GM12872 (cell line): Measurements from ENCODE around the gene GRK1.

Source experiments
- TF ChIP-seq, protein P1 (sequence below): IDR thresholded peaks from 3 replicates; pipeline ENCODE4 v1.5.1; 2011; ENCODE audit warnings: low read depth, mild to moderate bottlenecking, low read length, moderate library complexity; ENCODE audit not compliant: insufficient read depth

GRK1 gene

DNA sequence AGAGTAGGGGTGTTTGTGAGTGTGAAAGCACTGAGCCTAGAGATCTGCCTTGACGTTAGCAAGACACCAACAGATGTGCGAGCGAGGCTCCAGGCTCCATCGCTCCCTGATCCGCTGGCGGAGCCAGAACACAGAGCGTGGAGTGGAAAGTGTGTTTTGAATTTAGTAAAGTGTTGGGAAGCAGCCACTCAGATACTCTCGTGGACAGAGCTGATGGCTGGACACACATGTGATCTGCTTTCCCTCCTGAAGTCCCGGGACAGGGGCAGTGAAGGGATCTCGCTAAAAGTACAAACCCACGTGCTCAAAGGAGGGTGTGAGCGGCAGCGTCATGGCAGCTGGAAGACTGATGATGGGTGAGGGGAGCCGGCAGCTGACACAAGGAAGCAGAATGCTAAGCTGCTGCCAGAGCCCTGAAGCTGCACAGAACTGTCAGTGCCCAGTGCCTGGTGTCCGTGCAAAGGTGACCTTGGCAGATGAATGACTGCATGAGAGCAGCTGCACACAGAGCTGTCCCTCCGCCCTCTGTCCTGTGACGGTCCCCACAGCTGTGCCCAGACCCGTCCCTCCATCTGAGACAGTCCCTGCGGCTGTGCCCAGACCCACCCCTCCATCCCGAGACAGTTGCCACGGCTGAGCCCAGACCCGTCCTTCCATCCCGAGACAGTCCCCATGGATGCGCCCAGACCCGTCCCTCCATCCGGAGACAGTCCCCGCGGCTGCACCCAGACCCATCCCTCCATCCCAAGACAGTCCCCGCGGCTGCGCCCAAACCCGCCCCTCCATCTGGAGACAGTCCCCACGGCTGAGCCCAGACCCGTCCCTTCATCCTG is 62.4 kb downstream of the GRK1 start:
- TF ChIP-seq, protein P1, sequence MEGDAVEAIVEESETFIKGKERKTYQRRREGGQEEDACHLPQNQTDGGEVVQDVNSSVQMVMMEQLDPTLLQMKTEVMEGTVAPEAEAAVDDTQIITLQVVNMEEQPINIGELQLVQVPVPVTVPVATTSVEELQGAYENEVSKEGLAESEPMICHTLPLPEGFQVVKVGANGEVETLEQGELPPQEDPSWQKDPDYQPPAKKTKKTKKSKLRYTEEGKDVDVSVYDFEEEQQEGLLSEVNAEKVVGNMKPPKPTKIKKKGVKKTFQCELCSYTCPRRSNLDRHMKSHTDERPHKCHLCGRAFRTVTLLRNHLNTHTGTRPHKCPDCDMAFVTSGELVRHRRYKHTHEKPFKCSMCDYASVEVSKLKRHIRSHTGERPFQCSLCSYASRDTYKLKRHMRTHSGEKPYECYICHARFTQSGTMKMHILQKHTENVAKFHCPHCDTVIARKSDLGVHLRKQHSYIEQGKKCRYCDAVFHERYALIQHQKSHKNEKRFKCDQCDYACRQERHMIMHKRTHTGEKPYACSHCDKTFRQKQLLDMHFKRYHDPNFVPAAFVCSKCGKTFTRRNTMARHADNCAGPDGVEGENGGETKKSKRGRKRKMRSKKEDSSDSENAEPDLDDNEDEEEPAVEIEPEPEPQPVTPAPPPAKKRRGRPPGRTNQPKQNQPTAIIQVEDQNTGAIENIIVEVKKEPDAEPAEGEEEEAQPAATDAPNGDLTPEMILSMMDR: no peak

DNA sequence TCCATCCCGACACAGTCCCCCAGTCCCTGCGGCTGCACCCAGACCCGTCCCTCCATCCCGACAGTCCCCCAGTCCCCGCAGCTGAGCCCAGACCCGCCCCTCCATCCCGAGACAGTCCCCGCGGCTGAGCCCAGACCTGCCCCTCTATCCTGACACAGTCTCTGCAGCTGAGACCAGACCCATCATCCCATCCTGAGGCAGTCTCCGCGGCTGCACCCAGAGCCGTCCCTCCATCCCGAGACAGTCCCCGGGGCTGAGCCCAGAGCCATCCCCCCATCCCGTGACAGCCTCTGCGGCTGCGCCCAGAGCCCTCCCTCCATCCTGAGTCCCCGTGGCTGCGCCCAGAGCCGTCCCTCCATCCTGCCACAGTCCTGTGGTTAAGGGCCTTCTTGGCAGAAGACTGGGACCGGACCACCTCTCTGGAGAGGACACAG is 63.3 kb downstream of the GRK1 start:
- TF ChIP-seq, protein P1: no peak

DNA sequence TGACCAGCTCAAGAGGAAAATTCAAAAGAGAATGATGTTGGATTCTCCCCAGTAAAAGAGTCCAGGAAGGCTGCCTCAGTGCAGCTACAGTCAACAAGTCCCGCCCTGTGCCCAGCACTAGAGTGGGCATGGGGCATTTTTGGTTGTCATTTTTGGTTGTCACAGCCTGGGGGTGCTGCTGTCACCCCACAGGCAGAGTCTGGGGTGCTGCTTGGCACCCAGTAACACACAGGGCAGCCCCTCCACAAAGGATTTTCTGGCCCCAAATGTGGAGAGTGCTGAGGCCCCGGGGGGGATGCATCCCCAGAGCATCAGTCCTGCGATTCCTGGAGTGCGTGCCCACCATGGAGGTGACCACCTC is 63.8 kb downstream of the GRK1 start:
- TF ChIP-seq, protein P1: no peak

DNA sequence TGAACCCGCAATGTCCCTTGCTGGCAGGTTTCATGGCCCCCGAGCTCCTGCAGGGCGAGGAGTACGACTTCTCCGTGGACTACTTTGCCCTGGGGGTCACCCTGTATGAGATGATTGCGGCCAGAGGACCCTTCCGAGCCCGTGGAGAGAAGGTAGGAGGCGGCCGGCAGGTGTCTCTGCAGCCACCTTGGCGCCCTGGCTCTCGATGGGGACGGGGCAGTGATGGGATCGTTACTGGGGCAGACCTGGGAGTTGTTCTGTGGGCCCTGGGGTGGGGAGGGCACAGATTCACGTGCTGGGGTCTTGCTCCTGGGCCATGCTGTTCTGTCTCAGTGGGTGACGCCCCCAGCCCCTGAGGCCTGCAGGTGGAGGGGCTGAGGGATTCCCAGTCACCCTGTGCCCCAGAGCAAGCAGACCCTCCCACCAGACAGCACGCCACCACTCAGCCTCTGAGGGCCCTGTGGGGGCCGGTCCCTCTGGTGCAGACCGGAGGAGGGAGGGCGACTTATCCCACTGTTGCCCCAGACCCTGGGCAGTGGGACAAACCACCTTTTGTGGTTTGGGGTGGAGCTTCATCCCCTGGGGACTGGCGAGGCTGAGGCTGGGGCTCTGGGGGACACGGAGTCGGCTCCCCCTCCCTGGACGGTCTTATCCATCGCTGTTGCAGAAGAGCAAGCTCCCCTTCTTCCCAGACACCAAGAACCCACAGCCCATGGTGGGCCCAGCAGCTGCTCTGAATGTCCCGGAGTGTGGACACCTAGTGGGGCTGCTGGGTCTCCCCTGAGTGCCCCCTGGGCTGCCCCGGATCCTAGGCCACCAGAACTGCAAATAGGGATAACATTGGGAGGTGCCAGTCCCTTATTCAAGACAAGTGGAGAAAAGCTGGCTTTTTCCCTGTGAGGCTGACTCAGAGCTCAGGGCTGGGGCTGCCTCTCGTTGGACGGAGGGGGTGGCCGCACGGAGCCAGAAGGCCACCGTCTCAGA is 64.5 kb downstream of the GRK1 start:
- TF ChIP-seq, protein P1: no peak

DNA sequence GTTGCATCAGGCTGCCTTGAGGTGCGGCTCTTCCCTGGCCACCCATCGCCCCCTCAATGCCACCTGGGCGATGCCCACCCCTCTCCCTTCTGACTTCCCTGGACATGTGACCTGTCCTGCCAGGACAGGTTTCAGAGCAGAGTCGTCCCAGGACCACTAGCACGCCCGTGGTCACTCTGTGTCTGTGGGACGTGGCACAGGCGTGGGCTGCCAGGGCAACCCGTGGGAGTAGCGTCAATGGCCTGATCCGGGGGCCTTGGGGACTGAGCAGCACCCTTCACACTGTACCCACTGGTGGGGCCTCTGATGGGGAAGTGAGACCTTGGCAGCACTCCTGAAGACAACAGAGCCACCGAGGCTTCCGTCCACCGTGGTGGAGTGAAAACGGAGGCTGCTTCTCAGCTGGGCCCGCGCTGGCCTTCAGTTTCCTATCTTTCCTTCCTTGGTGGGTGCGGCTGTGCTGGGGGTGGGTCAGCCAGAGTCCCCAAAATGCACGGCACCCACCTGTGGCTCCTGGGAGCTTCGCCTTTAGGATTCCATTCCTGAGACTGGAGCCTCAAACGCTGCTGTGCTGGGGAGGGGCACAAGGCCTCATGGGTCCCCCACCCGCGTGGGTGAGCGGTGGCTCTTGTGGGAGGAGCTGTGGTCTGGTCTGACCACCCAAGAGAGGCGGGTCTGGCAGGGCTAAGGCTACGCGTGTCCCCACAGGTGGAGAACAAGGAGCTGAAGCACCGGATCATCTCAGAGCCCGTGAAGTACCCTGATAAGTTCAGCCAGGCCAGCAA is 65.3 kb downstream of the GRK1 start:
- TF ChIP-seq, protein P1: no peak

DNA sequence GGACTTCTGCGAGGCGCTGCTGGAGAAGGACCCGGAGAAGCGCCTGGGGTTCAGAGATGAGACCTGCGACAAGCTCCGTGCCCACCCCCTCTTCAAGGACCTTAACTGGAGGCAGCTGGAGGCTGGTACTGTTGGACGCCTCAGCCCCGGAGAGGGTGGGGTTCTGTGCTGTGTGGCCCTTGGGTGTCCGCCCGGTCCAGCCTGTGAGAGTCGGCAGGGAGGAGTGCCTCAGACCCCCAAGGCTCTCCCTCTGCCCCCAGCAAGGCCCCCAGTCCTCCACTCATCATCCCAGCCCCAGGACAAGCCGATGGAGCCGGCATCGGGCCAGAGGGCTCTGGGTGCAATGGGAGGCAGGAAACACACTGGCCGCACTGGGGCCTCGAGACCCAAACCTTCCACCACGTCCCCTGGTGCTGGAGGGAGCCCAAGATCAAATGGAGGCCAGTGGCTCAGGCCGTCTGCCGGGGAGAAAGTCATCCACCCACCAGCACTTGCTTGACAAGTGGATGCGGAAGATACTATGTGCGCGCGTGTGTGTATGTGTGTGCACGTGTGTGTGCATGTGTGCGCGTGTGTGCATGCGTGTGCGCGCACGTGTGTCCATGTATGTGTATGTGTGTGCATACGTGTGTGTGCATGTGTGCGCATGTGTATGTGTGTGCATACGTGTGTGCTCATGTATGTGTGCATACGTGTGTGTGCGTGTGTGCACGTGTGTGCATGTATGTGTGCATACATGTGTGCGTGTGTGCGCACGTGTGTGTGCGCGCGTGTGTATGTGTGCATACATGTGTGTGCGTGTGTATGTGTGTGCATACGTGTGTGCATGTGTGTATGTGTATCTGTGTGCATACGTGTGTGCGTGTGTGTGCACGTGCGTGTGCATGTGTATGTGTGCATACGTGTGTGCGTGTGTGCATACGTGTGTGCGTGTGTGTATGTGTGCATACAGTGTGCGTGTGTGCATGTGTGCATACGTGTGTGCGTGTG is 66.2 kb downstream of the GRK1 start:
- TF ChIP-seq, protein P1: no peak
